GM12874 (cell line): ENCODE data around the gene ABLIM3.

Source experiments
- TF ChIP-seq, protein P1 (sequence below): IDR thresholded peaks from 2 replicates; pipeline ENCODE4 v1.5.1; 2011; ENCODE audit warnings: low read depth, mild to moderate bottlenecking, control low read depth, low read length, moderate library complexity; ENCODE audit not compliant: insufficient read depth

ABLIM3 gene

DNA sequence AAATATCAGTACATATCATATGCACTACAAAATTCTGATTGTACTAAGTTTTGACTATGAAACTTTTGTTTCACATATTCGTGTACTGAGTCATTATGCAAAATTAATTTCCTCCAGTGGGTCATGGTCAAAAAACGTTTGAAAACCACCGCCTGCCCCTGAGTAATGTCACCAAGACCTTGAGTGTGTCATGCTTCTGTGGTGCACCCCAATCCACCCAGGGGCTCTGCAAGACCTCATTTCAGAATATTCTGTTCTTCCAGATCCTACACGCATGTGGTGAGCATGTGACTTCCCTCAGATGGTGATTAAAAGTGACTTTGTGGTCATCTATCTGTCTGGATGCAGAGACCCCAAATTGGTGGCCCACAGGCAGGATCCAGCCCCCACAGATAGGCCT, 31.0 kb downstream of the ABLIM3 start:
- TF ChIP-seq, protein P1, sequence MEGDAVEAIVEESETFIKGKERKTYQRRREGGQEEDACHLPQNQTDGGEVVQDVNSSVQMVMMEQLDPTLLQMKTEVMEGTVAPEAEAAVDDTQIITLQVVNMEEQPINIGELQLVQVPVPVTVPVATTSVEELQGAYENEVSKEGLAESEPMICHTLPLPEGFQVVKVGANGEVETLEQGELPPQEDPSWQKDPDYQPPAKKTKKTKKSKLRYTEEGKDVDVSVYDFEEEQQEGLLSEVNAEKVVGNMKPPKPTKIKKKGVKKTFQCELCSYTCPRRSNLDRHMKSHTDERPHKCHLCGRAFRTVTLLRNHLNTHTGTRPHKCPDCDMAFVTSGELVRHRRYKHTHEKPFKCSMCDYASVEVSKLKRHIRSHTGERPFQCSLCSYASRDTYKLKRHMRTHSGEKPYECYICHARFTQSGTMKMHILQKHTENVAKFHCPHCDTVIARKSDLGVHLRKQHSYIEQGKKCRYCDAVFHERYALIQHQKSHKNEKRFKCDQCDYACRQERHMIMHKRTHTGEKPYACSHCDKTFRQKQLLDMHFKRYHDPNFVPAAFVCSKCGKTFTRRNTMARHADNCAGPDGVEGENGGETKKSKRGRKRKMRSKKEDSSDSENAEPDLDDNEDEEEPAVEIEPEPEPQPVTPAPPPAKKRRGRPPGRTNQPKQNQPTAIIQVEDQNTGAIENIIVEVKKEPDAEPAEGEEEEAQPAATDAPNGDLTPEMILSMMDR: no peak

DNA sequence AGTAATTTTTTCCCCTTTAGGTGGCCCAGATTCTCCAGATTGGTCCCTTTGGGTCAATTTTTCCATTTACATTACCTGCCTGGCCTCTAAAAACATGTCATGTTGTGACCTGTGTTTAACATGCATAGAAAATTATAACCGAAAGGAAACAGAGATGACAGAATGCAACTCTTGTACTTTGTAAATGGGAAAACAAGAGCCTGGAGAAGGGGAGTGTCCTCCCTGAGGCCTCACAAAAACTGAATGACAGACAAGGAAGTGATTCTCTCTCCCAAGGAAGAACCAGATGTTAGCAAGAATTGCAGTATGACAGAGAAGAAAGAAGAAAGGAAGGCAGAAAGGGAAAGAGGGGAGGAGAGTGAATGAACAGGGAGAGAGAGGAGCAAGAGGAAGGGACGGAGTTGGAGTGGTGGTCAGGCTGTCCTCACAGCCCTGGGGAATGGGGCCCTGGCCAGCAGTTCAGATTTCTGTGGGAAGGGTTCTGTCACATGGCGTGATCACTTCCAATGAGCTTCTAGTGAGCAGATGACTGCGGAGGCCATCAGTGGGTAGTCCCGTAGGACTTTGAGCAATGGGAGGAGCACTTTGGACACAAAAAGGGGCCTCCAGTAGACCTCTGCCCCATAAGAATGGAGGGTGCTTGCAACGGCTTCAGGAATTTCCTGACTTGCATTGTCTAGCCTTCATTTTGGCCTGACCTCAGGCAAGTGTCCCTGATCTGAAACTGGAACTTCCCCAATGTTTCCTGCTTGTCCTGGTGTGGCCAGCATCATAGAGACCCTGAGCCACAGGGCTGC, 31.6 kb downstream of the ABLIM3 start:
- TF ChIP-seq, protein P1: no peak

DNA sequence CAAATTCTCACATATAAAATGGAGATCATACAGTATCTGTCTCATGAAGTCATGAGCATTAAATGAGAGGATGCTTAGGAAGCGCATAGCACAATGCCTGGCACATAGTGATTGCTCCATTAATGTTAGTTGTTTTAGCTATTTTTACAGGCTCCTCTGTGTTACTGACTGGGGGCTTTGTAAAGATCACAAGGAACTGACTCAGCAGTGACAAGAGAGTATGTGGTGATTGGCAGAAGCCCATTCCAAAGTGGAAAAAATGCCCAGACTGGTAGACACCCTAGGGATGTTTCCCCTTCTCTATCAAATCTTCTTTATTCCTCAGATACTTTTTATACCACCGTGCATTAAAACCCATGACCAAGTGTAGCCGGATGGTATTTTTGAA, 33.5 kb downstream of the ABLIM3 start:
- TF ChIP-seq, protein P1: no peak

DNA sequence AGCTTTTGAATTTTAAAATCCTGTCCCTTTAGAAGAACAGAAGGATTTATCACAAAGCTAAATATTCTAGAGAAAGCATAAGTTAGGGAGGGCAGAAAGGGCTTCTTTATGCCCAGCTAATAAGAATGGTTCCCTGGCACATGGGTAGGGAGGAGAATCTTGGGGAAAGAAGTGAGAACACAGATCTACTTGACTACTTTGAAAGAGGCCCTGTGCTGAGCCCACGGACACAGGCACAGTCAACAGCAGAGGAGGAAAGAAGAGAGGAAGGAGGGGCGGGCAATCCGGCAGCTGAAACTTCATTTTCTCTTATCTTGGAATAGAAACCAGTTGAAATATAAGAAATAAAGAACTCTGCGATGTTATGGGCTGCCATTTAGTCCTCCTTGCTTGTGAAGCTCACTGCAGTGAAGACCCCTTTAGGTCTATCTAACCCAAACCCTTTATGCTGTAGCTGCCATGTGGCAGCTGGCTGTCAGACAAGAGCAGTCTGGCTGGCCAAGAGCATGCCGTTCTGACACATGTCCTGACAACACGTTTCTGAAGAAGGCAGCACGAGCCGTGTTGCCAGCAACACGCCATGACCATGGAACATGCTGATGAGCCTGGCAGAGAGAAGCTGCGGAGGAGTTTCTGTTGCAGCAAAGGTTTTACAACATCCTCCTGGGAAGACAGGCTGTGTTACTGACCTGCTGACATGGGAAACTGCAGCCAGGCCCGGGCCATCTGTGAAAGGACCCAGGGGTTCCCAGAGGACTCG, 34.2 kb downstream of the ABLIM3 start:
- TF ChIP-seq, protein P1: no peak

DNA sequence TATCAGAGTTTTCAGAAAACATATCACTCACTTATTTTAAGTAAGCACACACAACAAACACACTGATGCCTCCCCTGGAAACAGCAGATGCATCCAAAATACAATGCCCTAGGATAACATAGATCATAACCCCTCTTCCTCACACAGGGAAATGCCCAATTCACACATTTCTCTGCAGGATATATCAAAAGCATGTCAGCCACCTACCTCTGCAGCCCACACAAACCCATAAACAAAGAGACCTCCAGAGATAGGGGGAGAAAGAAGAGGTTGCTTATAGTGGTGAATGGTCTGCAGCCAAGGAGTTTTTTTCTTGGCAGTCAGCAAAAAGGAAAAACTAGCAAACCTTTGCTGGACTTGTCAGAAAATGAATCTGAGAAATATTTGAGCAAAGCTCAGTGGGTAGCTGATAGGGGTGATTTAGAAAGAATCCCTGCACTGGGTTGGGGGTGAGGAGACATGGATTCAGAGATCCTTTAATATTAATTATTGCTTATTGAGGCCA, 36.1 kb downstream of the ABLIM3 start:
- TF ChIP-seq, protein P1: no peak

DNA sequence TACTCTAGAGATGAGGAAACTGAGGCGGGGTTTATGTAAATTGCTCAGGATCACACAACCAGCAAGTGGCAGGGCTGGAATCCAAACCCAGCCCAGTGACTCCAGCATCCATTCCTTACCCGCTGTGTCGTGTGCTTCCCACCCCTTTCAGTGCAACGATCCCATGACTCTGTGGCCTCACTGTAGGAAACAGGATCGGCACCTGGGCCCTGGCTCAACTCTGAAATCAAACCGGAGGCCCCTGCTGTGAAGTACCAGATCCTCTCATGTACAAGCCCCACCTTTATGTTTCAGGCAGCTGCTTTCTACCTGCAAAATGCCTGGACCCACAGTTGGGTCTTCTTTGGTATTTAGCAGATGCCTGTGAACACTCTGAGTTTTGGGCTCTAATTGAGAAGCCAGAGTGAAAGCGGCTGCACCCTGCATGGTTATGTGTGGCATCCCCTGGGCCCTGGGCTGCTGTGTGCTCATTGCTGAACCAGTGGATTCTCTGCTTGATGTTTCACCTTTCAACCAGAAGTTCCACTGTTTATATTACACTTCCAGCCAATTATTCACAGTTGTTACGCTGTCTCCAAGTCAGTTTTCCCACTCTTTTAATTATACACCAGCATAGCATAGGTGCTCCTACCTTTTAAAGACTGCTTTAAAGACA, 36.7 kb downstream of the ABLIM3 start:
- TF ChIP-seq, protein P1: no peak

DNA sequence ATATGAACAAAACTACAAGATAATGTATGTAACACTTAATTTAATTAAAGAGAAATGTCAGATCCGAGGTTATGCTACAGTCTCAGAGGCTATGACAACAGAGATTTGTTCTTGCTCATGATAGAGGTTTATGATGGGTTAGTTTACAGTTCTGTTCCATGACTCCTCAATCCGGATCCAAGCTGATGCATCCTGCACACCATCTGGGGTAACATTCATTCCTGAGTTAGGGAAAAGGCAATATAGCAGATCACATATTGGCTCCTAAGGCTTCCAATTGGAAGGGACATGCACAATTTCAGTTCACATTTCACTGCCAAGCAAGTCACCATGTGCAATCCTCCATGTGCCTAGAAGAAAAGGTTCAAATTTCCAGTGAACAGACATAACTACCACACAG, 40.4 kb downstream of the ABLIM3 start:
- TF ChIP-seq, protein P1: no peak
